Measurements from ENCODE around the gene XPR1.

Gene XPR1

GRCh38 chr1:180901076-180901990, 269.5 kb downstream of the XPR1 start:
- DNase-seq, result no peak

- no peak for DNase-seq
These were observed 270.7 kb downstream of the XPR1 start for GRCh38 chr1:180902541-180902940.

- DNase-seq, result no peak
These were observed 274.1 kb downstream of the XPR1 start for GRCh38 chr1:180905927-180906326.

GRCh38 chr1:180906511-180906910, 274.7 kb downstream of the XPR1 start:
- DNase-seq, result no peak

GRCh38 chr1:180907313-180908055, 275.7 kb downstream of the XPR1 start:
- no peak for DNase-seq

- DNase-seq, result no peak
These were observed 276.4 kb downstream of the XPR1 start for GRCh38 chr1:180908074-180908765.

- no peak for DNase-seq
These were observed 277.2 kb downstream of the XPR1 start for GRCh38 chr1:180909005-180909414.

GRCh38 chr1:180909462-180909976, 277.7 kb downstream of the XPR1 start:
- no peak for DNase-seq

GRCh38 chr1:180911640-180912191, 279.9 kb downstream of the XPR1 start:
- no peak for DNase-seq

- DNase-seq, result no peak
These were observed 280.5 kb downstream of the XPR1 start for GRCh38 chr1:180912211-180912800.

GRCh38 chr1:180912801-180913565, 281.2 kb downstream of the XPR1 start, which contains the start of gene KIAA1614:
KIAA1614 (plus strand) TSS chr1:180912897; CDS start chr1:180913244, 347 bp downstream.
- DNase-seq, result no peak

GRCh38 chr1:180915426-180915965, 283.7 kb downstream of the XPR1 start:
- no peak for DNase-seq

- no peak for DNase-seq
These were observed 284.4 kb downstream of the XPR1 start for GRCh38 chr1:180916012-180916770.

- DNase-seq, result no peak
These were observed 284.9 kb downstream of the XPR1 start for GRCh38 chr1:180916771-180917170.

GRCh38 chr1:180917306-180918065, 285.7 kb downstream of the XPR1 start:
- no peak for DNase-seq

- no peak for DNase-seq
These were observed 286.7 kb downstream of the XPR1 start for GRCh38 chr1:180918519-180918918.

GRCh38 chr1:180919183-180919700, 287.4 kb downstream of the XPR1 start:
- no peak for DNase-seq

GRCh38 chr1:180920193-180920592, 288.4 kb downstream of the XPR1 start:
- DNase-seq, result no peak

- DNase-seq, result no peak
These were observed 288.9 kb downstream of the XPR1 start for GRCh38 chr1:180920702-180921101.
